Right cardiac atrium (tissue), 5 donors: Measurements from ENCODE around the gene KCNQ1OT1. TPM values are rescaled to one million over a fixed set of nuclear protein-coding genes. Genes with fewer than 3 reads are reported as not detected.

Source experiments
- ATAC-seq, 2 donors: fragments of 200-7000 bp; cut with Tn5 transposase; one replicate each; pipeline versions ENCODE4 v1.8.0 to v1.9.1; 2020; ENCODE audit warnings: moderate library complexity in 2 of 2, mild to moderate bottlenecking in 1 of 2
- DNase-seq, 3 donors: peaks; one replicate each; pipeline ENCODE4 v3.0.0-alpha.2; 2020
- H3K27ac ChIP-seq: one replicate; pipeline ENCODE4 v1.5.1; 2013; ENCODE audit warnings: mild to moderate bottlenecking, low read length, control low read depth, moderate library complexity
- H3K27me3 ChIP-seq: one replicate; pipeline ENCODE4 v1.6.1; 2013; ENCODE audit not compliant: control insufficient read depth, insufficient read depth
- H3K4me1 ChIP-seq: one replicate; pipeline ENCODE4 v1.6.1; 2013; ENCODE audit warnings: low read length; ENCODE audit not compliant: control insufficient read depth, insufficient read depth
- H3K4me3 ChIP-seq: one replicate; pipeline ENCODE4 v1.5.1; 2013; ENCODE audit warnings: low read length, control low read depth
- H3K9me3 ChIP-seq: one replicate; pipeline ENCODE4 v1.6.1; 2013; ENCODE audit warnings: low read length; ENCODE audit not compliant: control insufficient read depth
- WGBS: extraction: QIAGEN DNeasy Blood & Tissue Kit; methylation state at CpG from one replicate; pipeline ENCODE4 v1.1.7; 2013; 5-methylcytosine and 5-hydroxymethylcytosine counted together
- intact Hi-C, 4 donors: fragments of 100-400 bp; cut with DNase I; formaldehyde crosslinking; loops; one replicate each; pipeline versions ENCODE4 v1.11.0 to v1.14.0; 2022 to 2023
- polyA plus RNA-seq: library from polyadenylated mRNA; stranded (reverse); fragments of 200-250 nt; gene quantifications from one replicate; pipeline ENCODE4 v1.2.3, GENCODE V29; 2013
- total RNA-seq, 4 donors: library from RNA; stranded (reverse); fragmentation: NEBNext Ultra II Directional; extraction: Animal tissue kit (Norgen Biotek cat#: 25700); gene quantifications; one replicate each; pipeline ENCODE4 v1.2.1, GENCODE V29; 2021
- donor health status: healthy with polysubstance abuse.
- donor health status: DM: no; HTN: yes; CAD: no.
- donor health status: DM: no; HTN: no; CAD: no.
- donor health status: DM: no; HTN: yes; CAD: no; lungs with severe emphysema.
- donor health status: DM: yes; HTN: yes; CAD: no.

Gene KCNQ1OT1
- total and polyA plus RNA-seq, 5 donors: 0.41 to 0.78 (median 0.53) TPM

GRCh38 chr11:2699185-2699530, 636 bp downstream of the KCNQ1OT1 start:
- DNase-seq (peak in 2 of 3 donors; percentile 75 to 76), ATAC-seq (peak; percentile 22 to 37)
- H3K4me3 ChIP-seq: peak overlapping the region; percentile 59
- H3K9me3 ChIP-seq: no peaks in the 10 kb centered on the region
- no peaks in the 10 kb centered on the region for H3K27me3 ChIP-seq
- no peak overlapping the region for H3K27ac ChIP-seq
- H3K4me1 ChIP-seq: peaks cover 7% of the 10 kb centered on the region
- intact Hi-C loops: loop anchor here in 3 of 4 donors (10.0 kb wide), 2 partner anchors 166 to 186 kb away; partner anchors contain the start of gene CDKN1C (in 2 of the 3)
- 46% methylated on average over 31 of the region's 31 CpGs for WGBS

- DNase-seq: no peak
- H3K27me3 ChIP-seq: no peaks in the 10 kb centered on the region
- peaks cover 12% of the 10 kb centered on the region for H3K4me1 ChIP-seq
- H3K9me3 ChIP-seq: no peaks in the 10 kb centered on the region
- ATAC-seq: no peak
- WGBS: 53% methylated on average over 20 of the region's 20 CpGs
- intact Hi-C loops: loop anchor here in 3 of 4 donors (10.0 kb wide), 2 partner anchors 166 to 186 kb away; partner anchors contain the start of gene CDKN1C (in 2 of the 3)
- H3K4me3 ChIP-seq: peak overlapping the region; percentile 59
- H3K27ac ChIP-seq: no peak overlapping the region
These were observed 1.2 kb downstream of the KCNQ1OT1 start for GRCh38 chr11:2698386-2699184.

GRCh38 chr11:2697866-2698265, 1.9 kb downstream of the KCNQ1OT1 start:
- intact Hi-C loops: loop anchor here in 3 of 4 donors (10.0 kb wide), 2 partner anchors 167 to 187 kb away; partner anchors contain the start of gene CDKN1C (in 2 of the 3)
- no peak for DNase-seq
- Histone ChIP-seq H3K4me3 (peak overlapping the region; percentile 59), H3K4me1 (peaks cover 13% of the 10 kb centered on the region), H3K9me3 (no peaks in the 10 kb centered on the region), H3K27me3 (no peaks in the 10 kb centered on the region), H3K27ac (no peak overlapping the region)
- no peak for ATAC-seq
- WGBS: 27% methylated on average over 1 of the region's 1 CpG

GRCh38 chr11:2696455-2696854, 3.3 kb downstream of the KCNQ1OT1 start:
- Histone ChIP-seq H3K4me1 (peaks cover 13% of the 10 kb centered on the region), H3K27me3 (no peaks in the 10 kb centered on the region), H3K9me3 (no peaks in the 10 kb centered on the region), H3K4me3 (no peak overlapping the region), H3K27ac (no peak overlapping the region)
- 71% methylated on average over 5 of the region's 5 CpGs for WGBS
- ATAC-seq: no peak
- DNase-seq: no peak
- intact Hi-C loops: loop anchor here in 3 of 4 donors (10.0 kb wide), 2 partner anchors 168 to 188 kb away; partner anchors contain the start of gene CDKN1C (in 2 of the 3)

GRCh38 chr11:2694995-2695939, 4.5 kb downstream of the KCNQ1OT1 start:
- no peak for ATAC-seq
- H3K27ac ChIP-seq: no peak overlapping the region
- H3K4me3 ChIP-seq: no peak overlapping the region
- no peaks in the 10 kb centered on the region for H3K27me3 ChIP-seq
- no peaks in the 10 kb centered on the region for H3K9me3 ChIP-seq
- no peak for DNase-seq
- H3K4me1 ChIP-seq: peaks cover 13% of the 10 kb centered on the region
- WGBS: 74% methylated on average over 9 of the region's 9 CpGs
- intact Hi-C loops: loop anchor here in 3 of 4 donors (10.0 kb wide), 2 partner anchors 170 to 190 kb away; partner anchors contain the start of gene CDKN1C (in 2 of the 3)

- DNase-seq (no peak), ATAC-seq (no peak)
- Histone ChIP-seq H3K4me1 (peaks cover 19% of the 10 kb centered on the region), H3K4me3 (no peak overlapping the region), H3K27me3 (no peaks in the 10 kb centered on the region), H3K9me3 (no peaks in the 10 kb centered on the region), H3K27ac (no peak overlapping the region)
- WGBS: 51% methylated on average over 7 of the region's 7 CpGs
- intact Hi-C loops: loop anchor here in 3 of 4 donors (10.0 kb wide), 2 partner anchors 170 to 190 kb away; partner anchors contain the start of gene CDKN1C (in 2 of the 3)
These were observed 5.3 kb downstream of the KCNQ1OT1 start for GRCh38 chr11:2694495-2694894.

GRCh38 chr11:2693271-2694261, 6.2 kb downstream of the KCNQ1OT1 start:
- DNase-seq: no peak
- no peaks in the 10 kb centered on the region for H3K9me3 ChIP-seq
- H3K27ac ChIP-seq: no peak overlapping the region
- intact Hi-C loops: loop anchor here in 3 of 4 donors (10.0 kb wide), 2 partner anchors 171 to 191 kb away; partner anchors contain the start of gene CDKN1C (in 2 of the 3)
- ATAC-seq: no peak
- WGBS: 76% methylated on average over 18 of the region's 18 CpGs
- peaks cover 19% of the 10 kb centered on the region for H3K4me1 ChIP-seq
- H3K4me3 ChIP-seq: no peak overlapping the region
- H3K27me3 ChIP-seq: no peaks in the 10 kb centered on the region

- Histone ChIP-seq H3K4me3 (no peak overlapping the region), H3K9me3 (no peaks in the 10 kb centered on the region), H3K27ac (no peak overlapping the region), H3K27me3 (no peaks in the 10 kb centered on the region), H3K4me1 (peaks cover 26% of the 10 kb centered on the region)
- WGBS: 89% methylated on average over 3 of the region's 3 CpGs
- DNase-seq: no peak
- intact Hi-C loops: loop anchor here in 3 of 4 donors (10.0 kb wide), 2 partner anchors 173 to 193 kb away; partner anchors contain the start of gene CDKN1C (in 2 of the 3)
- no peak for ATAC-seq
These were observed 7.6 kb downstream of the KCNQ1OT1 start for GRCh38 chr11:2691991-2692875.

- WGBS: 87% methylated on average over 3 of the region's 3 CpGs
- peaks cover 26% of the 10 kb centered on the region for H3K4me1 ChIP-seq
These were observed 8.4 kb downstream of the KCNQ1OT1 start for GRCh38 chr11:2691355-2691761.

More at GRCh38 chr11:2691355-2691761, 8.4 kb downstream of the KCNQ1OT1 start:
- Histone ChIP-seq H3K9me3 (no peaks in the 10 kb centered on the region), H3K27ac (no peak overlapping the region), H3K27me3 (no peaks in the 10 kb centered on the region), H3K4me3 (no peak overlapping the region)
- DNase-seq (no peak), ATAC-seq (no peak)
- intact Hi-C loops: loop anchor here in 3 of 4 donors (10.0 kb wide), 2 partner anchors 173 to 193 kb away; partner anchors contain the start of gene CDKN1C (in 2 of the 3)
